ENCODE results near the gene GTPBP6. TPM values are rescaled to one million over a fixed set of nuclear protein-coding genes. Genes with fewer than 3 reads are reported as not detected.

Gene GTPBP6
- total RNA-seq, 2 donors from 2014 or later: 32.6 to 33.5 TPM

GRCh38 chrX:276581-277201, 41.9 kb downstream of the GTPBP6 start:
- ATAC-seq (ENCODE audit: insufficient number of reproducible peaks, low FRiP score, low read depth) (no peak), DNase-seq (ENCODE audit: low spot score) (no peak)
- Histone ChIP-seq H3K36me3 (no peaks in the 10 kb centered on the region), H3K4me3 (peak overlapping the region; percentile 68), H3K9me3 (no peaks in the 10 kb centered on the region), H3K27me3 (replicated peaks; ENCODE audit: insufficient read depth) (no peaks in the 10 kb centered on the region), H3K4me1 (ENCODE audit: control insufficient read depth in 1 of 2, low read depth in 2 of 2) (peaks cover 3 to 15% of the 10 kb centered on the region in 2 donors), H3K27ac (no peak overlapping the region)
- TF ChIP-seq, protein P1, sequence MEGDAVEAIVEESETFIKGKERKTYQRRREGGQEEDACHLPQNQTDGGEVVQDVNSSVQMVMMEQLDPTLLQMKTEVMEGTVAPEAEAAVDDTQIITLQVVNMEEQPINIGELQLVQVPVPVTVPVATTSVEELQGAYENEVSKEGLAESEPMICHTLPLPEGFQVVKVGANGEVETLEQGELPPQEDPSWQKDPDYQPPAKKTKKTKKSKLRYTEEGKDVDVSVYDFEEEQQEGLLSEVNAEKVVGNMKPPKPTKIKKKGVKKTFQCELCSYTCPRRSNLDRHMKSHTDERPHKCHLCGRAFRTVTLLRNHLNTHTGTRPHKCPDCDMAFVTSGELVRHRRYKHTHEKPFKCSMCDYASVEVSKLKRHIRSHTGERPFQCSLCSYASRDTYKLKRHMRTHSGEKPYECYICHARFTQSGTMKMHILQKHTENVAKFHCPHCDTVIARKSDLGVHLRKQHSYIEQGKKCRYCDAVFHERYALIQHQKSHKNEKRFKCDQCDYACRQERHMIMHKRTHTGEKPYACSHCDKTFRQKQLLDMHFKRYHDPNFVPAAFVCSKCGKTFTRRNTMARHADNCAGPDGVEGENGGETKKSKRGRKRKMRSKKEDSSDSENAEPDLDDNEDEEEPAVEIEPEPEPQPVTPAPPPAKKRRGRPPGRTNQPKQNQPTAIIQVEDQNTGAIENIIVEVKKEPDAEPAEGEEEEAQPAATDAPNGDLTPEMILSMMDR (IDR thresholded peaks at IDR 0.05): no peak

- TF ChIP-seq, protein P1 (IDR thresholded peaks at IDR 0.05): no peak
- no peak for ATAC-seq (ENCODE audit: insufficient number of reproducible peaks, low FRiP score, low read depth)
- no peaks in the 10 kb centered on the region for H3K36me3 ChIP-seq
- H3K27me3 ChIP-seq (replicated peaks; ENCODE audit: insufficient read depth): no peaks in the 10 kb centered on the region
- H3K9me3 ChIP-seq: no peaks in the 10 kb centered on the region
- H3K4me3 ChIP-seq: peak overlapping the region; percentile 68
- no peak overlapping the region for H3K27ac ChIP-seq
- DNase-seq (ENCODE audit: low spot score): peak; percentile 40
- H3K4me1 ChIP-seq (ENCODE audit: control insufficient read depth in 1 of 2, low read depth in 2 of 2): peaks cover 3 to 15% of the 10 kb centered on the region in 2 donors
These were observed 42.5 kb downstream of the GTPBP6 start for GRCh38 chrX:275967-276580.

DNA sequence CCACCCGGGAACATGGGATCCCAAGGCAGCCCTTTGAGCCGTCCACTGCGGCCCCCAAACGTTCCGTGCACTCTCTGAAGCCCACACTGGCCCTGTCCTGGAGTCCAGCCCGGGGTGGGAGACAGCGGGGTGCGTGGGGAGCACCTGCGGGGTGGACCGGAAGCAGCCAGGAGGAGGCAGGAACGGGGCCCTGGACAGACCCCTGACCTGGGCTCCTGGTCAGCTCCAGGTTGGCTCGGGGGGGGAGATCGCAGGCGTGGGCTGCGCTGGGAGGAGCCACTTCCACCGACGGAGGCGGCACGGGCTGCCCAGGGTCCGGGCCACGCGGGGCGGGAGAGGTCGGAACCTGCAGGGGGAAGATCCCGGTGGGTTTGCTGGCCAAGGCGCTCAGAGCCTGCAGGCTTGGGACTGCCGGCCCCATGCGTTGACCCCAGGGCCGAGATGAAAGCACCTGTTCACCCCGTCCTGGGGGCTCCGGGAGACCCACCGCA, 43.1 kb downstream of the GTPBP6 start:
- no peaks in the 10 kb centered on the region for H3K9me3 ChIP-seq
- TF ChIP-seq, protein P1 (IDR thresholded peaks at IDR 0.05): no peak
- H3K27ac ChIP-seq: no peak overlapping the region
- ATAC-seq (ENCODE audit: insufficient number of reproducible peaks, low FRiP score, low read depth) (no peak), DNase-seq (ENCODE audit: low spot score) (no peak)
- H3K4me3 ChIP-seq: peak overlapping the region; percentile 68
- H3K27me3 ChIP-seq (replicated peaks; ENCODE audit: insufficient read depth): no peaks in the 10 kb centered on the region
- H3K36me3 ChIP-seq: no peaks in the 10 kb centered on the region
- H3K4me1 ChIP-seq (ENCODE audit: control insufficient read depth in 1 of 2, low read depth in 2 of 2): peaks cover 3 to 15% of the 10 kb centered on the region in 2 donors

- TF ChIP-seq, protein P1 (IDR thresholded peaks at IDR 0.05): no peak
- peak overlapping the region; percentile 68 for H3K4me3 ChIP-seq
- ATAC-seq (ENCODE audit: insufficient number of reproducible peaks, low FRiP score, low read depth) (no peak), DNase-seq (ENCODE audit: low spot score) (no peak)
- no peaks in the 10 kb centered on the region for H3K27me3 ChIP-seq (replicated peaks; ENCODE audit: insufficient read depth)
- no peaks in the 10 kb centered on the region for H3K36me3 ChIP-seq
- no peaks in the 10 kb centered on the region for H3K9me3 ChIP-seq
- peaks cover 3 to 15% of the 10 kb centered on the region in 2 donors for H3K4me1 ChIP-seq (ENCODE audit: control insufficient read depth in 1 of 2, low read depth in 2 of 2)
- no peak overlapping the region for H3K27ac ChIP-seq
These were observed 43.6 kb downstream of the GTPBP6 start for GRCh38 chrX:274904-275475.

GRCh38 chrX:270848-271367, 47.7 kb downstream of the GTPBP6 start:
- TF ChIP-seq, protein P1 (IDR thresholded peaks at IDR 0.05): no peak
- Histone ChIP-seq H3K4me3 (no peak overlapping the region), H3K36me3 (no peaks in the 10 kb centered on the region), H3K27me3 (replicated peaks; ENCODE audit: insufficient read depth) (no peaks in the 10 kb centered on the region), H3K9me3 (no peaks in the 10 kb centered on the region), H3K27ac (no peak overlapping the region), H3K4me1 (ENCODE audit: control insufficient read depth in 1 of 2, low read depth in 2 of 2) (peaks cover 3 to 5% of the 10 kb centered on the region in 2 donors)
- ATAC-seq (ENCODE audit: insufficient number of reproducible peaks, low FRiP score, low read depth) (no peak), DNase-seq (ENCODE audit: low spot score) (no peak)

Data from thoracic aorta (tissue), 2 donors.